NCI-H460 (cell line): ENCODE data around the gene SFXN5. TPM values are rescaled to one million over a fixed set of nuclear protein-coding genes. Genes with fewer than 3 reads are reported as not detected.

Source experiments
- DNase-seq: peaks from one replicate; pipeline ENCODE4 v3.0.0-alpha.2; 2016; ENCODE audit warnings: low read depth; ENCODE audit errors: extremely low read depth
- total RNA-seq: library from RNA; depleted of rRNA; stranded (reverse); fragments of >200 nt; shearing (Covaris generic); gene quantifications from 2 replicates; pipeline ENCODE4 v1.2.3, GENCODE V29; 2014

SFXN5 gene
- total RNA-seq, 1 experiment from 2014 or later: 13.4 TPM

DNA sequence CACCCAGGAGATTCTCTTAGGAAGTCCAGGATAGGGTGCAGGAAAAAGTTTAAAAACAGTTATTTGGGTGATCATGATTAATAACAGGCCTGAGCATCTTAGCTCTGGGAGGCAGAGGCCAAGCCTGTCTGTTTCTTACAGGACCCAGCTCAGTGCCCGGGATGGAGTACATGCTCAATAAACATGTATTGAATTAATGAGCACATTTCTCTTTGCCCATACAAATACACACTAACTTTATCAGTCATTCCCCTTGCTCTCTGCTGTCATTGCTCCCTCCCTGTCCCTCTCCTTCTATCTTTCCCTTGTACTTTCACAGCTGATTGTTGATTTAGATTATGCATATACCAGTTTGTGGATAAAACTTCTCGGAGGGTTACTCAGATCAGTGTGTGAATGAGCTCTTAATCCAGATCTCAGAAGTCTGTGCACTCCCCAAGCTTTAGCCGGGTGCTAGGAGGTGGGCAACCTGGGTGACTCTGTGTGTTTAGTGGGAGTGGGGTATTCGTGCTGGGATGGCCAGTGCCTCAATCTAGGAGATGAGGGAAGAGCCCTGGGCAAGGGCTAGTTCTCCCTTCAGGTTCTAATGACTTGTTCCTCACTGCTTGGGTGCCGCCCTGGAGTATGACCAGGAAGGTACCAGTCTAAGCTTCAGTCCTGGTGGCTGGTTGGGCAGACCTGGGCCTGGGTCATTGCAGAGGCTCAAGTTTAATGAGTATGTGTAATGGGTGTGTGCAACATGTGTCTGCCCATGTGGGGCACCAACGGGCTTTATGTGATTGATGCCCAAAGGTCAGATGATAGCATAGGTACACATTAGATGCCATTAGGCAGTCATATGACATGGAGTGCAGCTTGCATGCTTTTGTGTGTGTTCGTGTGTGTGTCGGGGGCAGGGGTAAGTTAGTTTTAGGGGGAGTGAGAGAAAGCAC lies 143.6 kb downstream of the SFXN5 start:
- DNase-seq: no peak

DNA sequence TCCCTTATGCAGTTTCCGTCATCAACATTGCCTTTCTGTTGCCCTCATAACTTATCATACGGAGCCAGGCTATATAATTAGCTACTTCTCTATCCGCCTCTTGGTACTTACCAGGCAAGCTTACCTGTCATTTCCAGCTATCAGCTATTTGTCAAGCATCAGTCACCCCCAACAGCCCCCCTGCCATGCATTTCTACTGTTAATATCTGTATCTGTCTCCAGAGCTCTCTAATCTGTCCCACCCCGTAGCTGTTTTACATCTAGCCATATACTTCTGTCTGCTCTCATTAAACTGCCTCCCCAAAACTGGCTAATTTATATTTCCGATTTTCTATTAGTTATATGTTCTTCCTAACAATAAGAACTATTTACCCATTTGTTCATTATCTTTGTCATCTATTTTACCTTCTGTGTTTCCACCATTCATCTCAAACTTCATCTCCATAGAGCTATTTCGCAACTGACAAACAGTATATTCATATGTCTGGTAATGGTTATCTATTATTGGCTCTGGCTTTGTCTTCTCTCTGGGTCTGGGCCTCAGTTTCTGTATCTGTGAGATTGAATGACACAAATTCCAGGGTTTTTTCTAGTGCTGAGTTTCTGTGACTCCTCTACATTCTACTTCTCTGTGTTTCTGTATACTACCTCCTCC lies 144.6 kb downstream of the SFXN5 start:
- no peak for DNase-seq

DNA sequence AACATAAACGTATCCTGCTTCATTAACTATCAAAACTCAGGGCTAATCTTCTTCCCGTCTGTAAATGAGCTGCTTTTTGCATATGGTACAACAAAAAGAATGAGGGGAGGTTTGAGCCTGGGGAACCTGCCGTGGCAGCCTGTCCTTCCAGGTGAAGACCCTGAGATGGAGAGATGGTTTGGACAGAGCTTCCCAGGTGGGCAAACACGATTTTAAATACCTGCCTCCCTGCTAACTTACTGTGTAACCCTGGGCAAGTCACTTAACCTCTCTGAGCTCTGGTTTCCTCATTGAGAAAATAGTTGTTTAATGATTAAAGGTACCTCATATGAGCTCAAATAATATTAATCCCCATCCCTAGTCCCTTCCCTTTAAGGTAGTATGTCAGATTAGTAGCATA lies 145.1 kb downstream of the SFXN5 start:
- no peak for DNase-seq

DNA sequence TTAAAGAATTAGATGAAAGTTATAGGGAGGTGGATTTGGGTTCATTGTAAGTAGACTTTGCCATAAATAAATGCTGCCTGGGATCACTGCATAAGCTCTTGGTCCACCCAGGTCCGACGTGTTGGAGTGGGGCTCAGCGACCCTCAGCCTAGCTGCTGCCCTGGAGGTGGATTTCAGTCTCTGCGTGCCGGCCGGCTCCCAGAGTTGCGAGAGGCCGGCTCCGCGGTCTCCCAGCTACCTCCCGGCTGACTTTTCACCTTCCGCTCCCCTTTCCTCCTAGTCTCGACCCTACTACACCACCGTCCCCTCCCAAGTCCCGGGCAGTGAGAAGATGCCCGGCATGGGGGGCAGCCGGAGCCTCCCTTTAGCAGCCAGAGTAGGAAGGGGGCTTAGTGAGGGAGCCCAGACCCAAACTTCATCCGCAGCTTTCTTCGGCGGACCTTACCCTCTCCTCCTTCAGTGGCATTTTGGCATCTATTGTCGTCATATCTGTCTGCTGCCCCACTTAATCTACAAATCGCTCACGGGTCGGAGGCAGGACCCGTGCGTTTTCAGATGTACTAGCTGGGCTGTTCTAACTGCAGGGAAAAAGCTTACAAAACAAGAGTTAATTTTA lies 146.1 kb downstream of the SFXN5 start:
- no peak for DNase-seq

- no peak for DNase-seq
Measured at GRCh38 chr2:72924353-72925240, 146.9 kb downstream of the SFXN5 start.

DNA sequence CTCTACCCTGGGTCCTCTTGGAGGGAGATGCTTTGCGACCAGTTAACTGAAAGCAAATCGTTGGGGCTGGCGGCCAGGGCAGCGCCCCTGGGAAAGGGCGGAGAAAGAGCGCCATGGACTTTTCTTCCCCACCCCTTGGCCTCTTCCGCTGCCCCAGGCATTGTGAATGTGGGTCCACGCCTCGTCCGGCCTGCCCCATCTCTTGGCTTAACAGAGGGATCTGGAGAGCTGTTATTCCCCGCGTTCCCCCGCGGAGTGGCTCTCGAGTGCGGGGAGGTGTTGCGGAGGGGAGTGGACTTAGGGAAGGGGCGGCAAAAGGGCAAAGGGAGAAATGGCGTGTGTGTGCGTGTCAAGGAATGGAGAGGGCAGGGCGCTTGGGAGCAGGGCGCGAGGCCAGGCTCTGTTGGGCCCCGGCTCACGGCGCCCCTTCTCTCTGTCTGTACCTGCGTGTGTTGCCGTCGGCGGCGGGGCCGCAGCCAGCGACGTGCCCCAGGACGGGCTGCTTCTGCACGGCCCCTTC lies 147.6 kb downstream of the SFXN5 start:
- DNase-seq: no peak

- DNase-seq: no peak
Measured at GRCh38 chr2:72921853-72922252, 149.7 kb downstream of the SFXN5 start.

- no peak for DNase-seq
Measured at GRCh38 chr2:72921088-72921851, 150.2 kb downstream of the SFXN5 start.

DNA sequence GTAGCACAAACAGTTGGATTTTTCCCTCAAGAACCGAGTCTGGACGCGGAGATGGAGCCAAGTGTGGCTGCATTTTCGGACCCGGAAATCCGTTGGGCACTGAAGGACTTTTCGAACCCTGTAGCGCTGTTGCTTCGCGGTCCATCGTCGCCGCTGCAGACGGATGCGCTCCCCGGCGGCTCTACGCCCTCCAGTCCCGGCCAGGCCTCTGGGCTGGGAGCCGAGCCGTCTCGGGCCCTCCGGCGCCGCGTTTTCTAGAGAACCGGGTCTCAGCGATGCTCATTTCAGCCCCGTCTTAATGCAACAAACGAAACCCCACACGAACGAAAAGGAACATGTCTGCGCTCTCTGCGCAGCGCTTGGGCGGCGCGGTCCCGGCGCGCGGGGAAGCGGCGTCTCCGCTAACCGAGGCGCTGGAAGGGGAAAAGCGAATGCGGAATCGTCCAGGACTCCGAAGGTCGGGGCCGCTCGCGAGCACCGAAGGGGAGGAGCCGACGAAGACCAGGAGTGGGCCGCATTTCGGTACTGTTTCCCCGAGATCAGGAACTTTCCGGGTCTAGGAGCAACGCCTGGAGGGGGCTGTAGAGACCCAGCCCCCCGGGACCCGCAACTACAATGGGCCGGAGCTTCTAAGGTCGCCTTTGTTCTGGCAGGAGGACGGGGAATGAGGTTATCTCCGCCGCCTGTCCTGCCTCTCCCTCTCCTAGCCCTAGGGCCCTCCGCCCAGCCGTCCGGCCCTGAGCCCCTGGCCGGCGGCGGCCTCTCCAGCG lies 151.0 kb downstream of the SFXN5 start:
- no peak for DNase-seq

GRCh38 chr2:72919414-72920317 lies 151.8 kb downstream of the SFXN5 start:
- no peak for DNase-seq

DNA sequence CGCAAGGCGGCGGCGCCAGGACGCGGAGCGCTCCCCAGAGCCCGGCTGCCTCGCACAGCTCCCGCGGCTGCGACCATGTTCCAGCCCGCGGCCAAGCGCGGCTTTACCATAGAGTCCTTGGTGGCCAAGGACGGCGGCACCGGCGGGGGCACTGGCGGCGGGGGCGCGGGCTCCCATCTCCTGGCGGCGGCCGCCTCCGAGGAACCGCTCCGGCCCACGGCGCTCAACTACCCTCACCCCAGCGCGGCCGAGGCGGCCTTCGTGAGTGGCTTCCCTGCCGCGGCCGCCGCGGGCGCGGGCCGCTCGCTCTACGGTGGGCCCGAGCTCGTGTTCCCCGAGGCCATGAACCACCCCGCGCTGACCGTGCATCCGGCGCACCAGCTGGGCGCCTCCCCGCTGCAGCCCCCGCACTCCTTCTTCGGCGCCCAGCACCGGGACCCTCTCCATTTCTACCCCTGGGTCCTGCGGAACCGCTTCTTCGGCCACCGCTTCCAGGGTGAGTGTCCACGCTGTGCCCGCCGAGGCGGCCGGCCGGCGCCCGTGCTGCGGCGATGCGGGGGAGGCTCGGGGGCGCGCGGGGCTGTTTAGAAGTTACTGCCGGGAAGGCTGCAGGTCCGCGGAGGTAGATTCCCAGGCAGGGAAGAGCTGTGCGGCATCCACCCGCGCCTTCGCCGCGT lies 153.5 kb downstream of the SFXN5 start:
- no peak for DNase-seq

DNA sequence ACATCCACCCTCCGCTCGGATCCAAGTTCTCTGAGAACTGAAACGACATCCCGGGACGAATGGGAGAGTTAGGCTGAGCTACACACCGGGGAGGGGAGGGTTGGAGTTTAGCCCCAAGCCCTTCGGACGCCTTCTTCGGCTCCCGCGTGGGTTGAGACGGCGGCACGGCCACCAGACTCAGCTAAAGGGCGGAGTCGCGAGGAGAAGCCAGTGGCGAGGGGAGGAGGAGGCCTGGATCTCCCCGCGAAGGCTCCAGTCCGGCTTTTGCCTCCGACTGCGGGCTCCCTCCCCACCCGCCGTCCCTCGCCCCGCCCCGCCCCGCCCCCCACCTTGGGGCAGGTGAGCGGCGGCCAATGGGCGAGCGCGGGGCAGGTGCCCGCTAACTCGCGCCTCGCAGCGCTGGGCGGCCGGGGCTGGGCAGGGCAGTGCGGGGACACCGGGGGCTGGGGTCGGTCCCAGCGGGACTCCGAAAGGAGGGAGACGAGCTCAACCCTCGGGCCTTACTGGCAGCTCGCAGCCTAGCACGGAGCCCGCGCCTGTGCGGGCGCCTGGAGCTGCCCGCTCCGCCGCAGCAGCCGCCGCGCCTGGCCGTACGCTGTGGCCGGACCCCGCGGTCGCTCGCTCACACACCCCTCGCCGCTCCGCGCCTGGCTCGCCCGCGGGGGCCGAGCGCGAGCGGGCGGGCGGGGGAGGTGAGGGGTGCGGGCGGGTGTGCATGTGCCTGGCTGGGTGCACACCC lies 154.2 kb downstream of the SFXN5 start, which contains the start of gene EMX1:
Gene EMX1 (plus strand): TSS at position 382 of the 739 bp plus-strand sequence. CDS start 334 bp downstream, at position 716.
- peak; percentile 32 for DNase-seq

DNA sequence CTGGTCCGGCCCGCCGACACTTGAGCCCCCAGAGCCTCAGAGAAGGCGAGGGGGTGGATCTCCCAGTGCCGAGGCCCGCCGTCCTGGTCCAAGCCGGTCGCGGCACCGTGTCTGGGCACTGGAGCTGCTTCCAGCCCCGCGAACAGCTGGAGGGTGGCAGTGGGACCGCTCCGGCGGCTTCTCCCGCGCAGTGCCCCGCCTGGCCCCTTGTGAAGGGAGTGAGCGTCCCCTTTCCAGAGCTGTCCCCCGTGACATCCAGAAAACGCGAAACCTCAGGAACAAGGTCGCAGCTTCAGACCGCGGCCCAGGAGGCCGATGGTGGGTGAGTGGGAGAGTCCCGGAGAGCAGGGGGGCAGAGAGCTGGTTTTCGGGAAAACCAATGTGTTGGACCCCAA lies 154.8 kb downstream of the SFXN5 start:
- no peak for DNase-seq

- DNase-seq: no peak
Measured at GRCh38 chr2:72915907-72916742, 155.4 kb downstream of the SFXN5 start.

DNA sequence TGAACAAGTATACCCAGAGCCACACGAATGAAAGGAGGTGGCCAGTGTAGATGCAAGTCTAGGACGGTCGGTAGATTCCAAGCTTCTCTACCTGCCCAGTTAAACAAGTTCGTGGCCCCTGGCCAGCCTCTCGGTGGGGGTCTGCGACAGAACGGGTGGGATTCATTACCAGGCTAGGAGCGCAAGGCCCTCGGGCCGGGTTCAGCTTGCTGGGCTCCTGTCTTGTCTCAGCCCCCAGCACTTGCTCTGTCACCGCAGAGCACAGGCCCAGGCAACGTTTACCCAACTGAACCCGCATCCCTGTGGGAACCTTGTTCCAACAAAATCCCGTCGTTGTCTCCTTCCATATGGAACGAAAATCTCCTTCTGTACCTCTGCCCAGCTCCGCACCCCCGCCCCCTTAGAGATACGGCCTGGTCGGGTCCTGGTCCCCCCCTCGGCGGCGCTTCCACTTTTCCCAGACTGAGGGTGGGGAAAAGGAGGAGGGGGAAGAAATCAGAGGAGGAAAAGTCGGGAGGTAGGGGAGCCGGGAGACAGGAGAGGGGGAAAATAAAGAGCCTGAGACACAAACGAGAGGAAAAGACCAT lies 156.1 kb downstream of the SFXN5 start:
- DNase-seq: no peak
